PFSK-1 (cell line): ENCODE results near the gene NT5DC2.

Experiments
- FOXP2 ChIP-seq: optimal IDR thresholded peaks from 2 replicates; pipeline ENCODE3; 2011; ENCODE audit warnings: borderline replicate concordance, control low read depth, inconsistent platforms; ENCODE audit not compliant: insufficient read depth; ENCODE audit errors: extremely low read length, extremely low read depth
- POLR2AphosphoS5 ChIP-seq: IDR thresholded peaks from 2 replicates; pipeline ENCODE4 v1.6.1; 2012; ENCODE audit warnings: low read depth, mild to moderate bottlenecking, control low read depth, low read length, moderate library complexity
- SIN3A ChIP-seq: IDR thresholded peaks from 2 replicates; pipeline ENCODE4 v1.6.1; 2012; ENCODE audit warnings: mild to moderate bottlenecking, low read length, moderate library complexity, borderline replicate concordance; ENCODE audit not compliant: insufficient read depth
- TAF1 ChIP-seq: IDR thresholded peaks from 2 replicates; pipeline ENCODE4 v1.6.1; 2012; ENCODE audit warnings: low read length, control low read depth, borderline replicate concordance; ENCODE audit not compliant: insufficient read depth
- TF ChIP-seq, protein P1 (sequence below), 2 experiments: IDR thresholded peaks; 2 replicates each; pipeline versions ENCODE4 v1.6.1 to v1.8.0; 2011 to 2012; ENCODE audit warnings: low read depth in 2 of 2, low read length in 2 of 2, control low read depth in 1 of 2, inconsistent platforms in 1 of 2, mild to moderate bottlenecking in 1 of 2, moderate library complexity in 1 of 2; ENCODE audit not compliant: insufficient read depth in 1 of 2

NT5DC2 gene

DNA sequence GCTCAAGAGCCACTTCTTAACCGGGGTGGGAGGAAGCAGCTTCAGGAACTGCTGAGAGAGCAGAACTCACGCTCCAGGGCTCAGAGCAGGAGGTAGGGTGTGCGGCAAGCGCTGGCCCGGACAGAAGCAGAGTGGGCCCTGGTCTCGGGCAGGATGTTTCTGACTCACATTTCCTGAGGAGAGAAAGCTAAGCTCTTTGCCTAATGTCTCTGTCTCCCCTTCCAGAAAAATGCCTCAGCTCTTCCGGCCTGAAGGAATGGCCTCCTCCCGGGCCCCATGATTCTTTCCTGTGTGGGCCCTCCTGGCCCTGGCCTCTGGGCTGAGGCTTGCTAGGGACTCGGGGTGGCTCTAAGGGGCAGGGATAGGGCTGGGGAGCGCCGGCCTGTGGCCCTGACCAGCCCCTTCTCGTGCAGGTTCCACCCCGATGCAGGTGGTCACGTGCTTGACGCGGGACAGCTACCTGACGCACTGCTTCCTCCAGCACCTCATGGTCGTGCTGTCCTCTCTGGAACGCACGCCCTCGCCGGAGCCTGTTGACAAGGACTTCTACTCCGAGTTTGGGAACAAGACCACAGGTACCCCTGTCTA, 42.6 kb downstream of the NT5DC2 start:
- TF ChIP-seq, protein P1, sequence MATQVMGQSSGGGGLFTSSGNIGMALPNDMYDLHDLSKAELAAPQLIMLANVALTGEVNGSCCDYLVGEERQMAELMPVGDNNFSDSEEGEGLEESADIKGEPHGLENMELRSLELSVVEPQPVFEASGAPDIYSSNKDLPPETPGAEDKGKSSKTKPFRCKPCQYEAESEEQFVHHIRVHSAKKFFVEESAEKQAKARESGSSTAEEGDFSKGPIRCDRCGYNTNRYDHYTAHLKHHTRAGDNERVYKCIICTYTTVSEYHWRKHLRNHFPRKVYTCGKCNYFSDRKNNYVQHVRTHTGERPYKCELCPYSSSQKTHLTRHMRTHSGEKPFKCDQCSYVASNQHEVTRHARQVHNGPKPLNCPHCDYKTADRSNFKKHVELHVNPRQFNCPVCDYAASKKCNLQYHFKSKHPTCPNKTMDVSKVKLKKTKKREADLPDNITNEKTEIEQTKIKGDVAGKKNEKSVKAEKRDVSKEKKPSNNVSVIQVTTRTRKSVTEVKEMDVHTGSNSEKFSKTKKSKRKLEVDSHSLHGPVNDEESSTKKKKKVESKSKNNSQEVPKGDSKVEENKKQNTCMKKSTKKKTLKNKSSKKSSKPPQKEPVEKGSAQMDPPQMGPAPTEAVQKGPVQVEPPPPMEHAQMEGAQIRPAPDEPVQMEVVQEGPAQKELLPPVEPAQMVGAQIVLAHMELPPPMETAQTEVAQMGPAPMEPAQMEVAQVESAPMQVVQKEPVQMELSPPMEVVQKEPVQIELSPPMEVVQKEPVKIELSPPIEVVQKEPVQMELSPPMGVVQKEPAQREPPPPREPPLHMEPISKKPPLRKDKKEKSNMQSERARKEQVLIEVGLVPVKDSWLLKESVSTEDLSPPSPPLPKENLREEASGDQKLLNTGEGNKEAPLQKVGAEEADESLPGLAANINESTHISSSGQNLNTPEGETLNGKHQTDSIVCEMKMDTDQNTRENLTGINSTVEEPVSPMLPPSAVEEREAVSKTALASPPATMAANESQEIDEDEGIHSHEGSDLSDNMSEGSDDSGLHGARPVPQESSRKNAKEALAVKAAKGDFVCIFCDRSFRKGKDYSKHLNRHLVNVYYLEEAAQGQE (IDR thresholded peaks at IDR 0.05; ENCODE audit: insufficient read depth in 1 of 2, low read depth in 2 of 2, low read length in 2 of 2), result no peak
- TF ChIP-seq SIN3A (no peak), FOXP2 (no peak), TAF1 (no peak), POLR2AphosphoS5 (no peak)

DNA sequence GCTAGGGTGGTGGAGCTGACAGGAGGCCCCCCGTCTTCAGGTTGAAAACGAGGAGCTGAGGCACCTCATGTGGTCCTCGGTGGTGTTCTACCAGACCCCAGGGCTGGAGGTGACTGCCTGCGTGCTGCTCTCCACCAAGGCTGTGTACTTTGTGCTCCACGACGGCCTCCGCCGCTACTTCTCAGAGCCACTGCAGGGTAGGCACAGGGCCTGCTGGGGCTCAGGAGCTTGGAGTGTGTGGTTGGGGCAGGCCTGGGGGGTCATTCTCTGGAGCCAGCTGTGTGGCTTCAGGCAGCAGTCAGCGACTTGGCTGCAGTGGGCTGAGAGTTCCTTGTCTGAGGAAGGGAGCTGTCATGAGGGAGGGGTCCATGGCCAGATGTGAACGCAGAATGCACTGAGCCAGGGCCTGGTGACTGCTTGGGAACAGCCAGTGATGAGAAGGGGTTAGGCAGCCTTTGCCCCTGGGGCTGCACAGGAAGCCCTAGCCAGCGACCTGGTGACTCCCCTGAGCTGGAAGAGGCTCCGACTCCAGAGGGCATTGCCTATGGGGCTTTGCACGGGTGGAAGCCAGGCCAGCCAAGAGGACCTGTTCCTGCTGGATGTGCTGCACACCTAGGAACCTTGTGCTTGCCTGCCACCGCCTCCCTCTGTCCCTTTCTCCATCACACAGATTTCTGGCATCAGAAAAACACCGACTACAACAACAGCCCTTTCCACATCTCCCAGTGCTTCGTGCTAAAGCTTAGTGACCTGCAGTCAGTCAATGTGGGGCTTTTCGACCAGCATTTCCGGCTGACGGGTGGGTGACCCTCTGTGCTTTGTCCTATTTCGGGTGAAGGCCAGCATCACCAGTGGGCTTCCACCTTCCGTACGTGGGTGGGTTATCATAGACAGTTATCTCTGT, 43.4 kb downstream of the NT5DC2 start:
- TF ChIP-seq POLR2AphosphoS5 (no peak), TAF1 (no peak), SIN3A (no peak), FOXP2 (no peak)
- TF ChIP-seq, protein P1 (IDR thresholded peaks at IDR 0.05; ENCODE audit: insufficient read depth in 1 of 2, low read depth in 2 of 2, low read length in 2 of 2), result no peak

DNA sequence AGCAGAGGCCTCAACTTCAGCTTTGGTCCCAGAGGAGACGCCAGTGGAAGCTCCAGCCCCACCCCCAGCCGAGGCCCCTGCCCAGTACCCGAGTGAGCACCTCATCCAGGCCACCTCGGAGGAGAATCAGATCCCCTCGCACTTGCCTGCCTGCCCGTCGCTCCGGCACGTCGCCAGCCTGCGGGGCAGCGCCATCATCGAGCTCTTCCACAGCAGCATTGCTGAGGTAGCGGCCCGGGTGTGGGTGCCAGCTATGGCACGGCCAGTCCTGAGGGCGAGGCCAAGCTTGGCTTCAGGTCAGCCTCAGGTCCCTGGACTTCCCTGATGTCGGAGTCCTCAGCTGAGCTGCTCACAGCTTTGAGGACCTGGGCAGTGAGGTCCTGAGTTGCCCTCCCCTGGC, 44.2 kb downstream of the NT5DC2 start:
- TF ChIP-seq SIN3A, result no peak
- TF ChIP-seq TAF1, result no peak
- no peak for TF ChIP-seq POLR2AphosphoS5
- TF ChIP-seq, protein P1 (IDR thresholded peaks at IDR 0.05; ENCODE audit: insufficient read depth in 1 of 2, low read depth in 2 of 2, low read length in 2 of 2), result no peak
- TF ChIP-seq FOXP2, result no peak

DNA sequence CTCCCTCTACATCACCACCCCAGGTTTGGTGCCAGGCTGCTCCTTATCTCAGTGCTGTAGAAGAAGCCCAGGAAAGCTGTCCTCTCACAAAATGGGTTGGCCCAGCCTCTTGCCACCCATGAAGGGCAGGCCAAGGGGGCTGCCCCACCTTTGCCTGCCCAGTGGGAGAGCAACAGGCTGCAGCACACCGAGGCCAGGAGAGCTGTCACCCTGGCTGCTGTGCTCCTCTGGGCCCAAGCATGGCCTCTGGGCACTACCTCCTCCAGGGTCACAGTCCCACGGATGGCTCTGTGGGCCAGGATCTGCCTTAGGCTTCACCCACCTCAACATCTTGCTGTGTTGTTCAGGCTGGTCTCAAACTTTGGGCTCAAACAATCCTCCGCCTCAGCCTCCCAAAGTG, 44.9 kb downstream of the NT5DC2 start:
- TF ChIP-seq FOXP2, result no peak
- TF ChIP-seq SIN3A, result no peak
- TF ChIP-seq, protein P1 (IDR thresholded peaks at IDR 0.05; ENCODE audit: insufficient read depth in 1 of 2, low read depth in 2 of 2, low read length in 2 of 2), result no peak
- TF ChIP-seq POLR2AphosphoS5, result no peak
- no peak for TF ChIP-seq TAF1
